ENCODE data around the gene DCLRE1C. TPM values are rescaled to one million over a fixed set of nuclear protein-coding genes. Genes with fewer than 3 reads are reported as not detected.

Gene DCLRE1C
- total and polyA plus RNA-seq, 9 of the 15 experiments (the other 6 are each of a cell fraction or from before 2014, with no cell fraction given): 8.8 to 22.2 (median 13.9) TPM

- 0 out of 2 replicates have a peak, but pooled peaks have one; percentile 30 for TF ChIP-seq ZNF395 (CRISPR knock-in tag; IDR thresholded peaks at IDR 0.05)
These were observed 14.9 kb downstream of the DCLRE1C start (continued) for GRCh38 chr10:14938971-14939370.

GRCh38 chr10:14936584-14936983 lies 17.3 kb downstream of the DCLRE1C start:
- Histone ChIP-seq H3K4me1 (replicated peaks in 1 of 2; ENCODE audit: control insufficient read depth in 2 of 2, insufficient read depth in 2 of 2, low read length in 2 of 2) (no peaks in the 10 kb centered on the region; a peak in 1 of 5 replicates), H3K27me3 (ENCODE audit: control insufficient read depth in 2 of 2, insufficient read depth in 2 of 2, low read length in 2 of 2) (no peaks in the 10 kb centered on the region), H3K9me1 (ENCODE audit: control insufficient read depth, insufficient read depth, low read length) (no peaks in the 10 kb centered on the region), H3K79me2 (ENCODE audit: control insufficient read depth, insufficient read depth, low read length) (no peaks in the 10 kb centered on the region), H2AFZ (ENCODE audit: low read depth, low read length) (no peak overlapping the region), H3K4me3 (no peak overlapping the region), H3K36me3 (ENCODE audit: control insufficient read depth, insufficient read depth, low read length) (peaks cover 50% of the 10 kb centered on the region), H4K20me1 (replicated peaks; ENCODE audit: control insufficient read depth, insufficient read depth, low read length) (no peaks in the 10 kb centered on the region), H3K9ac (ENCODE audit: insufficient read depth in 1 of 2, low read depth in 2 of 2, low read length in 2 of 2) (no peak overlapping the region), H3K9me3 (replicated peaks; ENCODE audit: control insufficient read depth, insufficient read depth, low read depth, low read length) (no peaks in the 10 kb centered on the region), H3K4me2 (ENCODE audit: insufficient read depth, low read length) (no peak overlapping the region), H3K27ac (ENCODE audit: extremely low read depth, low read depth, low read length) (no peak overlapping the region)
- no TSS peak for BruUV-seq (replicated peaks)
- WGBS (ENCODE audit: insufficient coverage, low coverage, missing lambda C conversion rate): 97% methylated on average over 2 of the region's 2 CpGs
- ChIA-PET POLR2A (interaction anchor here (1.0 kb wide), 1 partner anchor 35 kb away, joined by 3 read pairs; no protein-coding TSS in a partner anchor), CTCF (ENCODE audit: low intra/inter-chr PET ratio) (no interaction called here)
- FAIRE-seq (no peak), ATAC-seq (no peak), DNase-seq (ENCODE audit: extremely low read depth in 1 of 4, low spot score in 3 of 4) (no peak)
- in situ Hi-C loops (cut with MboI) (no loop called here), intact Hi-C loops (cut with micrococcal nuclease) (no loop called here)
- TF ChIP-seq CREB3L1 (IDR thresholded peaks at IDR 0.05; ENCODE audit: borderline replicate concordance, low read depth) (no peak), HEY1 (CRISPR knock-in tag; IDR thresholded peaks at IDR 0.05; ENCODE audit: borderline replicate concordance) (no peak), ZNF695 (CRISPR knock-in tag; IDR thresholded peaks at IDR 0.05) (no peak), E2F4 (CRISPR knock-in tag; IDR thresholded peaks at IDR 0.05; ENCODE audit: low read depth) (no peak), ZNF511 (CRISPR knock-in tag; IDR thresholded peaks at IDR 0.05) (no peak), CBX2 (IDR thresholded peaks at IDR 0.05; ENCODE audit: insufficient read depth, low read length, poor library complexity, severe bottlenecking) (no peak)
